ENCODE measurements around the gene MLANA.

MLANA gene

GRCh38 chr9:5909976-5910375 lies 19.3 kb downstream of the MLANA start:
- DNase-seq: no peak

- no peak for DNase-seq
Measured at GRCh38 chr9:5910413-5911057, 19.8 kb downstream of the MLANA start.

- DNase-seq: no peak
Measured at GRCh38 chr9:5915438-5915837, 24.7 kb downstream of the MLANA start.

- no peak for DNase-seq
Measured at GRCh38 chr9:5917273-5917672, 26.6 kb downstream of the MLANA start.

- no peak for DNase-seq
Measured at GRCh38 chr9:5917888-5918287, 27.2 kb downstream of the MLANA start.

GRCh38 chr9:5918460-5918859 lies 27.8 kb downstream of the MLANA start:
- DNase-seq: no peak

GRCh38 chr9:5920860-5921328 lies 30.2 kb downstream of the MLANA start:
- DNase-seq: no peak

- no peak for DNase-seq
Measured at GRCh38 chr9:5922192-5922591, 31.5 kb downstream of the MLANA start.

GRCh38 chr9:5931657-5932056 lies 41.0 kb downstream of the MLANA start:
- DNase-seq: no peak

- no peak for DNase-seq
Measured at GRCh38 chr9:5938449-5938848, 47.8 kb downstream of the MLANA start.

GRCh38 chr9:5939530-5939929 lies 48.8 kb downstream of the MLANA start:
- DNase-seq: no peak

- no peak for DNase-seq
Measured at GRCh38 chr9:5941214-5941613, 50.5 kb downstream of the MLANA start.

GRCh38 chr9:5945112-5945511 lies 54.4 kb downstream of the MLANA start:
- no peak for DNase-seq

GRCh38 chr9:5947912-5948311 lies 57.2 kb downstream of the MLANA start:
- DNase-seq: no peak

GRCh38 chr9:5949103-5949699 lies 58.5 kb downstream of the MLANA start:
- DNase-seq: no peak

GRCh38 chr9:5950261-5950660 lies 59.6 kb downstream of the MLANA start:
- no peak for DNase-seq

- DNase-seq: no peak
Measured at GRCh38 chr9:5951686-5952211, 61.1 kb downstream of the MLANA start.

- peak; percentile 5 for DNase-seq
Measured at GRCh38 chr9:5953743-5954707, 63.3 kb downstream of the MLANA start.

GRCh38 chr9:5957166-5957565 lies 66.5 kb downstream of the MLANA start:
- no peak for DNase-seq

- no peak for DNase-seq
Measured at GRCh38 chr9:5958273-5958672, 67.6 kb downstream of the MLANA start.
